GM12878 (cell line): ENCODE data around the gene CEP170B. TPM values are rescaled to one million over a fixed set of nuclear protein-coding genes. Genes with fewer than 3 reads are reported as not detected.

Experiments used
- ATAC-seq: fragments of 200-7000 bp; cut with Tn5 transposase; 3 replicates; pipeline ENCODE4 v1.9.1; 2020; ENCODE audit warnings: mild to moderate bottlenecking, moderate library complexity
- BruUV-seq: library from RNA; stranded (reverse); fragments of 400-500 nt; replicated peaks from 2 replicates; lab custom pipeline; 2021; lab: Mats Ljungman, UMichigan
- CTCF ChIA-PET: fragments of 300-600 bp; sonication (Branson Sonifier 250); formaldehyde crosslinking; extraction: SDS; loops from one replicate; lab custom pipeline; 2021; ENCODE audit warnings: inconsistent platforms; lab: Yijun Ruan, JAX
- POLR2A ChIA-PET: fragments of 350-600 bp; formaldehyde crosslinking; extraction: SDS; loops from one replicate; lab custom pipeline; 2021; ENCODE audit warnings: inconsistent platforms; lab: Charles Lee
- RAD21 ChIA-PET: fragments of 300-600 bp; sonication (Branson Sonifier 250); formaldehyde crosslinking; loops from one replicate; lab custom pipeline; 2023; ENCODE audit warnings: antibody characterized with exemption; ENCODE audit not compliant: unreplicated experiment; lab: Charles Lee
- SMC1A ChIA-PET: fragments of 300-600 bp; sonication (Branson Sonifier 250); formaldehyde crosslinking; loops from one replicate; lab custom pipeline; 2023; ENCODE audit not compliant: unreplicated experiment, uncharacterized antibody; lab: Charles Lee
- DNase-seq: peaks from one replicate; pipeline ENCODE4 v3.0.0-alpha.2; 2011; ENCODE audit warnings: low read depth, low spot score
- FAIRE-seq: peaks from 3 replicates; lab custom pipeline; 2011; peaks lifted over from hg19 to GRCh38; lab: Jason Lieb, UNC
- H2AFZ ChIP-seq: 2 replicates; pipeline ENCODE4 v1.6.0; 2011; ENCODE audit warnings: low read depth, low read length, control low read depth; ENCODE audit not compliant: control insufficient read depth
- H3K27ac ChIP-seq: 2 replicates; pipeline ENCODE4 v1.5.1; 2011; ENCODE audit warnings: control low read depth; ENCODE audit not compliant: control insufficient read depth, insufficient read depth
- H3K27me3 ChIP-seq, 2 experiments: replicated peaks in 1 of 2; 2 replicates each; pipeline versions ENCODE4 v1.6.0 to v1.6.1; 2011; ENCODE audit warnings: low read length in 1 of 2; ENCODE audit not compliant: control insufficient read depth in 2 of 2, insufficient read depth in 2 of 2
- H3K36me3 ChIP-seq, 2 experiments: 2 replicates each; pipeline ENCODE4 v1.5.1; 2011; ENCODE audit warnings: low read length in 1 of 2; ENCODE audit not compliant: control insufficient read depth in 2 of 2, insufficient read depth in 2 of 2
- H3K4me1 ChIP-seq: 2 replicates; pipeline ENCODE4 v1.6.1; 2011; ENCODE audit warnings: mild to moderate bottlenecking, low read length, moderate library complexity, mixed read lengths; ENCODE audit not compliant: control insufficient read depth, insufficient read depth
- H3K4me2 ChIP-seq: 2 replicates; pipeline ENCODE4 v1.6.0; 2011; ENCODE audit warnings: control low read depth; ENCODE audit not compliant: control insufficient read depth, insufficient read depth
- H3K4me3 ChIP-seq: fragments of 200-600 bp; sonication (generic); 2 replicates; pipeline ENCODE4 v1.5.1; 2016
- H3K79me2 ChIP-seq: 2 replicates; pipeline ENCODE4 v1.6.0; 2011; ENCODE audit warnings: low read length; ENCODE audit not compliant: control insufficient read depth, insufficient read depth
- H3K9ac ChIP-seq: 2 replicates; pipeline ENCODE4 v1.8.0; 2011; ENCODE audit warnings: low read length, control low read depth, mixed read lengths; ENCODE audit not compliant: control insufficient read depth, insufficient read depth
- H3K9me3 ChIP-seq: replicated peaks from 3 replicates; pipeline ENCODE4 v1.5.1; 2011; ENCODE audit warnings: mild to moderate bottlenecking, low read length; ENCODE audit not compliant: control insufficient read depth, insufficient read depth
- H4K20me1 ChIP-seq: 2 replicates; pipeline ENCODE4 v1.6.0; 2011; ENCODE audit not compliant: control insufficient read depth, insufficient read depth
- BHLHE40 ChIP-seq, 2 experiments: fragments of 450-650 bp in 1 of 2; IDR thresholded peaks; 2 replicates each; pipeline ENCODE4 v1.6.1; 2011 to 2017; ENCODE audit warnings: low read depth in 2 of 2, borderline replicate concordance in 1 of 2, improper control_type of control experiment in 1 of 2, low read length in 1 of 2, mild to moderate bottlenecking in 1 of 2
- DPF2 ChIP-seq: fragments of 450-650 bp; IDR thresholded peaks from 2 replicates; pipeline ENCODE4 v1.6.1; 2017; ENCODE audit warnings: mild to moderate bottlenecking
- JUND ChIP-seq: IDR thresholded peaks from 2 replicates; pipeline ENCODE4 v1.6.1; 2012; ENCODE audit warnings: low read depth, mild to moderate bottlenecking, low read length, improper control_type of control experiment, moderate library complexity
- LARP7 ChIP-seq: fragments of 450-650 bp; IDR thresholded peaks from 2 replicates; pipeline ENCODE4 v1.6.1; 2017; ENCODE audit warnings: mild to moderate bottlenecking
- NR2F1 ChIP-seq: fragments of 450-650 bp; conservative IDR thresholded peaks from 2 replicates; pipeline ENCODE4 v1.6.1; 2017; ENCODE audit warnings: mild to moderate bottlenecking
- RELA ChIP-seq: fragments of 450-650 bp; IDR thresholded peaks from 2 replicates; pipeline ENCODE4 v1.8.0; 2014; ENCODE audit warnings: borderline replicate concordance; ENCODE audit not compliant: partially characterized antibody
- SIN3A ChIP-seq: IDR thresholded peaks from 2 replicates; pipeline ENCODE4 v1.6.1; 2012; ENCODE audit warnings: low read depth, low read length, improper control_type of control experiment
- STAT1 ChIP-seq: fragments of 450-650 bp; conservative IDR thresholded peaks from 2 replicates; pipeline ENCODE4 v1.6.1; 2014; ENCODE audit warnings: antibody characterized with exemption, mild to moderate bottlenecking
- TCF3 ChIP-seq: IDR thresholded peaks from 2 replicates; pipeline ENCODE4 v1.6.1; 2012; ENCODE audit warnings: low read depth, mild to moderate bottlenecking, low read length, borderline replicate concordance; ENCODE audit not compliant: insufficient read depth
- ZSCAN29 ChIP-seq: fragments of 450-650 bp; IDR thresholded peaks from 2 replicates; pipeline ENCODE4 v1.6.1; 2017; ENCODE audit warnings: mild to moderate bottlenecking, moderate library complexity
- WGBS: methylation state at CpG from one replicate; pipeline ENCODE4 v1.1.6; 2016; ENCODE audit warnings: low lambda C conversion rate; ENCODE audit not compliant: insufficient replicate concordance, insufficient coverage; ENCODE audit errors: missing lambda C conversion rate; 5-methylcytosine and 5-hydroxymethylcytosine counted together
- in situ Hi-C: fragments of 300-500 bp; cut with MboI; formaldehyde crosslinking; loops from 9 replicates; pipeline ENCODE4 v1.14.3; 2018; ENCODE audit warnings: mixed read lengths
- intact Hi-C: fragments of 100-400 bp; cut with micrococcal nuclease; formaldehyde crosslinking; loops from one replicate; pipeline ENCODE4 v1.14.2; 2022; ENCODE audit not compliant: unreplicated experiment
- polyA plus RNA-seq, 11 experiments: library from polyadenylated mRNA; depleted of rRNA in 4 of 11; unstranded in 6 of 11; stranded (reverse) in 5 of 11; fragments of >200 nt; fragmentation: Nextera tagmentation in 4 of 11; fragmentation: Illumina TruSeq in 1 of 11; extraction: Ambion mirVana in 4 of 11; extraction: Trizol in 1 of 11; gene quantifications; 1 replicate in 1 of 11; 2 replicates in 10 of 11; pipeline versions ENCODE4 v1.2.1 to v1.2.3, GENCODE V29; 2011 to 2016; ENCODE audit warnings: inconsistent platforms in 2 of 11, missing spikeins in 2 of 11, low read depth in 1 of 11
- total RNA-seq, 4 experiments: library from RNA; depleted of rRNA in 3 of 4; stranded (reverse); fragments of >200 nt in 3 of 4; fragmentation: Illumina TruSeq in 1 of 4; extraction: Trizol in 1 of 4; gene quantifications; 2 replicates each; pipeline versions ENCODE4 v1.2.1 to v1.2.3, GENCODE V29; 2013 to 2021
- TF ChIP-seq, protein P1 (sequence below): fragments of 450-650 bp; IDR thresholded peaks from 2 replicates; pipeline ENCODE4 v1.6.1; 2018; ENCODE audit warnings: borderline replicate concordance, mild to moderate bottlenecking; ENCODE audit not compliant: partially characterized antibody
- TF ChIP-seq, protein P2 (sequence below): fragments of 450-650 bp; IDR thresholded peaks from 2 replicates; pipeline ENCODE4 v1.6.1; 2017; ENCODE audit warnings: mild to moderate bottlenecking, moderate library complexity
- TF ChIP-seq, protein P3 (sequence below): fragments of 150-350 bp; IDR thresholded peaks from 2 replicates; pipeline ENCODE4 v1.6.1; 2016; ENCODE audit warnings: low read depth, low read length

CEP170B gene
- total and polyA plus RNA-seq, 10 of the 15 experiments (the other 5 are each of a cell fraction or from before 2014, with no cell fraction given): 0.01 to 0.44 (median 0.05) TPM; not detected in 4

DNA sequence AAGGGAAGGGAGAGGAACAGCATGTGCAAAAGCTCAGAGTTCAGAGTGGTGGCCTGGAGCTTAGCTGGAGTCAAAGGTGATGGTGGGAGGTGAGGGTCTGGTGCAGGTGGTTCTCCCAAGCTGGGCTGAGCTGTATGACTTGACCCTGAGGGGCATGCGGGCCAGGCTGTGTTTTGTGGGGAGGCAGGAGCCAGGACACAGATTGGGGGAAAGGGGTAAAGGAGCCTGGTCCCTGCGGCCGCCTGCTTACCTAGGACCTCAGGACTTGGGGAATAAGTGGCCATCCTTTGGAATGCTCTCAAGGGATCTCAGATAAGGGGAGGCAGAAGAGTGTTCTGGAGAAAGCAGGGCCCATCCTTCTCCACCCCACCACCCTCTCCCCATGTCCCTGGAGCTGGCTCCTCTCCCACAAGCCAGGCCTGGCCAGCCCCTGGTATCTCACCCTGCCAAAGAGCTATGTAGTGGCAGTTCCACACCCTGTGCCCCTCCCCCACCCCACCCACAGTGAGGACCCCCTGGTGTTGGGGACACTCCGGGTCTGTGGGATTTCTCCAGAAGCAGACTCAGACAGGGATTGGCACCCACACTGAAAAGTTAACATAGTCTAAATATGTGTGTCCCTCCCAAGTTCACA is 19.9 kb upstream of the CEP170B start:
- CTCF ChIA-PET: no interaction called here
- no peak for FAIRE-seq
- TF ChIP-seq LARP7 (no peak), ZSCAN29 (no peak), STAT1 (no peak), NR2F1 (no peak), JUND (no peak), TCF3 (no peak), BHLHE40 (IDR thresholded peaks at IDR 0.05; ENCODE audit: borderline replicate concordance in 1 of 2, low read depth in 2 of 2, low read length in 1 of 2) (no peak), RELA (no peak), DPF2 (no peak), SIN3A (no peak)
- TF ChIP-seq, protein P1, sequence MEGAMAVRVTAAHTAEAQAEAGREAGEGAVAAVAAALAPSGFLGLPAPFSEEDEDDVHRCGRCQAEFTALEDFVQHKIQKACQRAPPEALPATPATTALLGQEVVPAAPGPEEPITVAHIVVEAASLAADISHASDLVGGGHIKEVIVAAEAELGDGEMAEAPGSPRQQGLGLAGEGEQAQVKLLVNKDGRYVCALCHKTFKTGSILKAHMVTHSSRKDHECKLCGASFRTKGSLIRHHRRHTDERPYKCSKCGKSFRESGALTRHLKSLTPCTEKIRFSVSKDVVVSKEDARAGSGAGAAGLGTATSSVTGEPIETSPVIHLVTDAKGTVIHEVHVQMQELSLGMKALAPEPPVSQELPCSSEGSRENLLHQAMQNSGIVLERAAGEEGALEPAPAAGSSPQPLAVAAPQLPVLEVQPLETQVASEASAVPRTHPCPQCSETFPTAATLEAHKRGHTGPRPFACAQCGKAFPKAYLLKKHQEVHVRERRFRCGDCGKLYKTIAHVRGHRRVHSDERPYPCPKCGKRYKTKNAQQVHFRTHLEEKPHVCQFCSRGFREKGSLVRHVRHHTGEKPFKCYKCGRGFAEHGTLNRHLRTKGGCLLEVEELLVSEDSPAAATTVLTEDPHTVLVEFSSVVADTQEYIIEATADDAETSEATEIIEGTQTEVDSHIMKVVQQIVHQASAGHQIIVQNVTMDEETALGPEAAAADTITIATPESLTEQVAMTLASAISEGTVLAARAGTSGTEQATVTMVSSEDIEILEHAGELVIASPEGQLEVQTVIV: no peak
- TF ChIP-seq, protein P2, sequence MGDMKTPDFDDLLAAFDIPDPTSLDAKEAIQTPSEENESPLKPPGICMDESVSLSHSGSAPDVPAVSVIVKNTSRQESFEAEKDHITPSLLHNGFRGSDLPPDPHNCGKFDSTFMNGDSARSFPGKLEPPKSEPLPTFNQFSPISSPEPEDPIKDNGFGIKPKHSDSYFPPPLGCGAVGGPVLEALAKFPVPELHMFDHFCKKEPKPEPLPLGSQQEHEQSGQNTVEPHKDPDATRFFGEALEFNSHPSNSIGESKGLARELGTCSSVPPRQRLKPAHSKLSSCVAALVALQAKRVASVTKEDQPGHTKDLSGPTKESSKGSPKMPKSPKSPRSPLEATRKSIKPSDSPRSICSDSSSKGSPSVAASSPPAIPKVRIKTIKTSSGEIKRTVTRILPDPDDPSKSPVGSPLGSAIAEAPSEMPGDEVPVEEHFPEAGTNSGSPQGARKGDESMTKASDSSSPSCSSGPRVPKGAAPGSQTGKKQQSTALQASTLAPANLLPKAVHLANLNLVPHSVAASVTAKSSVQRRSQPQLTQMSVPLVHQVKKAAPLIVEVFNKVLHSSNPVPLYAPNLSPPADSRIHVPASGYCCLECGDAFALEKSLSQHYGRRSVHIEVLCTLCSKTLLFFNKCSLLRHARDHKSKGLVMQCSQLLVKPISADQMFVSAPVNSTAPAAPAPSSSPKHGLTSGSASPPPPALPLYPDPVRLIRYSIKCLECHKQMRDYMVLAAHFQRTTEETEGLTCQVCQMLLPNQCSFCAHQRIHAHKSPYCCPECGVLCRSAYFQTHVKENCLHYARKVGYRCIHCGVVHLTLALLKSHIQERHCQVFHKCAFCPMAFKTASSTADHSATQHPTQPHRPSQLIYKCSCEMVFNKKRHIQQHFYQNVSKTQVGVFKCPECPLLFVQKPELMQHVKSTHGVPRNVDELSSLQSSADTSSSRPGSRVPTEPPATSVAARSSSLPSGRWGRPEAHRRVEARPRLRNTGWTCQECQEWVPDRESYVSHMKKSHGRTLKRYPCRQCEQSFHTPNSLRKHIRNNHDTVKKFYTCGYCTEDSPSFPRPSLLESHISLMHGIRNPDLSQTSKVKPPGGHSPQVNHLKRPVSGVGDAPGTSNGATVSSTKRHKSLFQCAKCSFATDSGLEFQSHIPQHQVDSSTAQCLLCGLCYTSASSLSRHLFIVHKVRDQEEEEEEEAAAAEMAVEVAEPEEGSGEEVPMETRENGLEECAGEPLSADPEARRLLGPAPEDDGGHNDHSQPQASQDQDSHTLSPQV: no peak
- TF ChIP-seq, protein P3, sequence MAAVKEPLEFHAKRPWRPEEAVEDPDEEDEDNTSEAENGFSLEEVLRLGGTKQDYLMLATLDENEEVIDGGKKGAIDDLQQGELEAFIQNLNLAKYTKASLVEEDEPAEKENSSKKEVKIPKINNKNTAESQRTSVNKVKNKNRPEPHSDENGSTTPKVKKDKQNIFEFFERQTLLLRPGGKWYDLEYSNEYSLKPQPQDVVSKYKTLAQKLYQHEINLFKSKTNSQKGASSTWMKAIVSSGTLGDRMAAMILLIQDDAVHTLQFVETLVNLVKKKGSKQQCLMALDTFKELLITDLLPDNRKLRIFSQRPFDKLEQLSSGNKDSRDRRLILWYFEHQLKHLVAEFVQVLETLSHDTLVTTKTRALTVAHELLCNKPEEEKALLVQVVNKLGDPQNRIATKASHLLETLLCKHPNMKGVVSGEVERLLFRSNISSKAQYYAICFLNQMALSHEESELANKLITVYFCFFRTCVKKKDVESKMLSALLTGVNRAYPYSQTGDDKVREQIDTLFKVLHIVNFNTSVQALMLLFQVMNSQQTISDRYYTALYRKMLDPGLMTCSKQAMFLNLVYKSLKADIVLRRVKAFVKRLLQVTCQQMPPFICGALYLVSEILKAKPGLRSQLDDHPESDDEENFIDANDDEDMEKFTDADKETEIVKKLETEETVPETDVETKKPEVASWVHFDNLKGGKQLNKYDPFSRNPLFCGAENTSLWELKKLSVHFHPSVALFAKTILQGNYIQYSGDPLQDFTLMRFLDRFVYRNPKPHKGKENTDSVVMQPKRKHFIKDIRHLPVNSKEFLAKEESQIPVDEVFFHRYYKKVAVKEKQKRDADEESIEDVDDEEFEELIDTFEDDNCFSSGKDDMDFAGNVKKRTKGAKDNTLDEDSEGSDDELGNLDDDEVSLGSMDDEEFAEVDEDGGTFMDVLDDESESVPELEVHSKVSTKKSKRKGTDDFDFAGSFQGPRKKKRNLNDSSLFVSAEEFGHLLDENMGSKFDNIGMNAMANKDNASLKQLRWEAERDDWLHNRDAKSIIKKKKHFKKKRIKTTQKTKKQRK: no peak

More for the DNA sequence above, 19.9 kb upstream of the CEP170B start:
- H3K4me1 ChIP-seq: no peaks in the 10 kb centered on the region
- peaks cover 8 to 11% of the 10 kb centered on the region in 2 experiments for H3K27me3 ChIP-seq
- no peaks in the 10 kb centered on the region for H3K79me2 ChIP-seq
- 42% methylated on average over 4 of the region's 4 CpGs for WGBS
- intact Hi-C loops: no loop called here
- BruUV-seq: no TSS peak
- no peaks in the 10 kb centered on the region for H3K9me3 ChIP-seq
- in situ Hi-C loops: no loop called here
- no peak overlapping the region for H2AFZ ChIP-seq
- SMC1A ChIA-PET: no interaction called here
- POLR2A ChIA-PET: no interaction called here
- H3K36me3 ChIP-seq: no peaks in the 10 kb centered on the region
- H4K20me1 ChIP-seq: no peaks in the 10 kb centered on the region; the same call in none of the 2 replicates
- H3K4me2 ChIP-seq: no peak overlapping the region
- H3K27ac ChIP-seq: no peak overlapping the region
- DNase-seq (no peak), ATAC-seq (no peak)
- no peak overlapping the region for H3K9ac ChIP-seq
- no peak overlapping the region for H3K4me3 ChIP-seq
- RAD21 ChIA-PET: no interaction called here
